ENCODE measurements around the gene TADA2B. TPM values are rescaled to one million over a fixed set of nuclear protein-coding genes. Genes with fewer than 3 reads are reported as not detected.

Gene TADA2B
- total and polyA plus RNA-seq, 8 donors, result 9.6 to 26.2 (median 17.9) TPM

- TF ChIP-seq CTCF (IDR thresholded peaks at IDR 0.05), result no peak
- FAIRE-seq (no peak), DNase-seq (no peak), ATAC-seq (no peak)
- H3K9me3 ChIP-seq, result no peaks in the 10 kb centered on the region
- peaks cover 7 to 19% (median 17%) of the 10 kb centered on the region in 3 donors for H3K4me1 ChIP-seq
- no peak overlapping the region for H3K27ac ChIP-seq
- H3K27me3 ChIP-seq, result no peaks in the 10 kb centered on the region
- 37 to 43% methylated on average over 1 of the region's 1 CpG for WGBS, 2 donors
- no peaks in the 10 kb centered on the region for H3K36me3 ChIP-seq
- intact Hi-C loops (cut with DNase I), result no loop called here
- no peak overlapping the region for H3K4me3 ChIP-seq
Observed at GRCh38 chr4:7086384-7086783, 43.2 kb downstream of the TADA2B start.

- no peaks in the 10 kb centered on the region for H3K27me3 ChIP-seq
- ATAC-seq (no peak), DNase-seq (no peak), FAIRE-seq (no peak)
- H3K4me3 ChIP-seq, result no peak overlapping the region
- intact Hi-C loops (cut with DNase I), result no loop called here
- H3K9me3 ChIP-seq, result no peaks in the 10 kb centered on the region
- no peak overlapping the region for H3K27ac ChIP-seq
- no peaks in the 10 kb centered on the region for H3K36me3 ChIP-seq
- 71 to 72% methylated on average over 3 of the region's 3 CpGs for WGBS, 2 donors
- peaks cover 7 to 18% (median 17%) of the 10 kb centered on the region in 3 donors for H3K4me1 ChIP-seq
- no peak for TF ChIP-seq CTCF (IDR thresholded peaks at IDR 0.05)
Observed at GRCh38 chr4:7087036-7087435, 43.9 kb downstream of the TADA2B start.

GRCh38 chr4:7089213-7089986 lies 46.2 kb downstream of the TADA2B start:
- Histone ChIP-seq H3K27ac (peak overlapping the region in 3 of 4 donors; percentile 13 to 28 (median 17)), H3K36me3 (no peaks in the 10 kb centered on the region), H3K9me3 (no peaks in the 10 kb centered on the region), H3K4me1 (peaks cover 7 to 17% (median 16%) of the 10 kb centered on the region in 3 donors), H3K27me3 (no peaks in the 10 kb centered on the region), H3K4me3 (no peak overlapping the region)
- 12 to 17% methylated on average over 5 of the region's 5 CpGs for WGBS, 2 donors
- peak in 1 of 6 donors; percentile 46 for DNase-seq
- ATAC-seq, result peak; percentile 49 to 87 (median 79)
- FAIRE-seq, result no peak
- intact Hi-C loops (cut with DNase I), result no loop called here
- TF ChIP-seq CTCF (IDR thresholded peaks at IDR 0.05), result no peak

DNA sequence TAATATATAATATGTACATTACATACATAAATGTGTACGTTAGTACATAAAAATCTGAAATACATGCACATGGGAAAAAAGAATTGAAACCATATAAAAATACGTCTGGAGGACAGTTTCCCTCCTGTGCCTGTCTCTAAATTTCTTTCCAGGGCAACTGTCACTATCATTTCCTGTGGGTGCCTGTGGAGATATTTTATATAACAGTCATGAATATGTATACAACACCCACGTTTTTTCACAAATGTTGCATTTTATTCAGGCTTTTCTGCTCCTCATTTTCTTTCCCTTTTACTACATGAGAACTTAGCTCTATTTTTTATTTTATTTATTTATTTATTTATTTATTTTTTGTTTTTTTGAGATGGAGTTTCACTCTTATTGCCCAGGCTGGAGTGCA lies 48.9 kb downstream of the TADA2B start:
- 71 to 72% methylated on average over 3 of the region's 3 CpGs for WGBS, 2 donors
- H3K4me1 ChIP-seq, result peaks cover 7 to 17% (median 16%) of the 10 kb centered on the region in 3 donors
- DNase-seq (no peak), FAIRE-seq (no peak), ATAC-seq (no peak)
- H3K27me3 ChIP-seq, result no peaks in the 10 kb centered on the region
- H3K36me3 ChIP-seq, result no peaks in the 10 kb centered on the region
- no peaks in the 10 kb centered on the region for H3K9me3 ChIP-seq
- no peak overlapping the region for H3K4me3 ChIP-seq
- no peak for TF ChIP-seq CTCF (IDR thresholded peaks at IDR 0.05)
- no peak overlapping the region for H3K27ac ChIP-seq
- intact Hi-C loops (cut with DNase I), result no loop called here

DNA sequence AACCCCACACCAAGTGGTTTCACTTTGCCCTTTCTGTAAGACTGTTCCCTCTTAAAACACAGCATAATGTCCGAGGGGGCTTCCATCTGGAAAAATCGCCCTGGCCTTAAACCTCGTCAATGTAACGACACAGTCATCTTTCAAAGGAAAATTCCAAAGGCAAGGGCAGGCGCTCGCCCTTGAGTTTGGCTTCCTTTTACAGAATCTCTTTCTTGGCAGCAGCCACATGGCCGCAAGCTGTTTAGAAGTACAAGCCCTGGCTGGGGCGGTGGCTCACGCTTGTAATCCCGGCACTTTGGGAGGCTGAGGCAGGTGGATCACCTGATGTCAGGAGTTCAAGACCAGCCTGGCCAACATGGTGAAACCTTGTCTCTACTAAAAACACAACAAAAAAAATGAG lies 51.7 kb downstream of the TADA2B start:
- WGBS, 2 donors, result 84 to 87% methylated on average over 10 of the region's 10 CpGs

More for the DNA sequence above, 51.7 kb downstream of the TADA2B start:
- Histone ChIP-seq H3K36me3 (no peaks in the 10 kb centered on the region), H3K27ac (no peak overlapping the region), H3K4me1 (peaks cover 0 to 2% (median 2%) of the 10 kb centered on the region in 3 donors), H3K4me3 (no peak overlapping the region), H3K27me3 (no peaks in the 10 kb centered on the region), H3K9me3 (no peaks in the 10 kb centered on the region)
- TF ChIP-seq CTCF (IDR thresholded peaks at IDR 0.05), result no peak
- no peak for FAIRE-seq
- ATAC-seq, result no peak
- intact Hi-C loops (cut with DNase I), result no loop called here
- no peak for DNase-seq

Measured in pancreas (tissue), 10 donors.